Lower lobe of right lung (tissue), 2 donors: ENCODE measurements around the gene CKAP4. TPM values are rescaled to one million over a fixed set of nuclear protein-coding genes. Genes with fewer than 3 reads are reported as not detected.

Experiments
- ATAC-seq, 2 donors: fragments of 200-7000 bp; cut with Tn5 transposase; one replicate each; pipeline ENCODE4 v1.9.1; 2020 to 2022; ENCODE audit warnings: mild to moderate bottlenecking in 2 of 2, moderate library complexity in 2 of 2
- DNase-seq: peaks from one replicate; pipeline ENCODE4 v3.0.0-alpha.2; 2020
- H3K27ac ChIP-seq: fragments of 200-600 bp; one replicate; pipeline ENCODE4 v1.8.0; 2022
- H3K27me3 ChIP-seq: fragments of 200-600 bp; one replicate; pipeline ENCODE4 v1.8.0; 2022; ENCODE audit warnings: low read depth
- H3K36me3 ChIP-seq: fragments of 200-600 bp; one replicate; pipeline ENCODE4 v1.8.0; 2022; ENCODE audit warnings: mild to moderate bottlenecking
- H3K4me1 ChIP-seq: fragments of 200-600 bp; one replicate; pipeline ENCODE4 v1.8.0; 2022
- H3K4me3 ChIP-seq: fragments of 200-600 bp; one replicate; pipeline ENCODE4 v1.8.0; 2022; ENCODE audit warnings: mild to moderate bottlenecking
- H3K9me3 ChIP-seq: fragments of 200-600 bp; one replicate; pipeline ENCODE4 v1.8.0; 2022
- intact Hi-C: fragments of 100-400 bp; cut with DNase I; formaldehyde crosslinking; loops from one replicate; pipeline ENCODE4 v1.11.0; 2022
- total RNA-seq: library from RNA; stranded (reverse); fragmentation: NEBNext Ultra II Directional; extraction: Animal tissue kit (Norgen Biotek cat#: 25700); gene quantifications from one replicate; pipeline ENCODE4 v1.2.1, GENCODE V29; 2021
- TF ChIP-seq, protein P1 (sequence below): fragments of 200-600 bp; IDR thresholded peaks from one replicate; pipeline ENCODE4 v1.8.0; 2022; ENCODE audit warnings: antibody characterized with exemption, mild to moderate bottlenecking
- donor health status: DM: no; HTN: yes; CAD: no; lungs with severe emphysema.

CKAP4 gene
- total RNA-seq, 1 donor from 2014 or later: 32.2 TPM

DNA sequence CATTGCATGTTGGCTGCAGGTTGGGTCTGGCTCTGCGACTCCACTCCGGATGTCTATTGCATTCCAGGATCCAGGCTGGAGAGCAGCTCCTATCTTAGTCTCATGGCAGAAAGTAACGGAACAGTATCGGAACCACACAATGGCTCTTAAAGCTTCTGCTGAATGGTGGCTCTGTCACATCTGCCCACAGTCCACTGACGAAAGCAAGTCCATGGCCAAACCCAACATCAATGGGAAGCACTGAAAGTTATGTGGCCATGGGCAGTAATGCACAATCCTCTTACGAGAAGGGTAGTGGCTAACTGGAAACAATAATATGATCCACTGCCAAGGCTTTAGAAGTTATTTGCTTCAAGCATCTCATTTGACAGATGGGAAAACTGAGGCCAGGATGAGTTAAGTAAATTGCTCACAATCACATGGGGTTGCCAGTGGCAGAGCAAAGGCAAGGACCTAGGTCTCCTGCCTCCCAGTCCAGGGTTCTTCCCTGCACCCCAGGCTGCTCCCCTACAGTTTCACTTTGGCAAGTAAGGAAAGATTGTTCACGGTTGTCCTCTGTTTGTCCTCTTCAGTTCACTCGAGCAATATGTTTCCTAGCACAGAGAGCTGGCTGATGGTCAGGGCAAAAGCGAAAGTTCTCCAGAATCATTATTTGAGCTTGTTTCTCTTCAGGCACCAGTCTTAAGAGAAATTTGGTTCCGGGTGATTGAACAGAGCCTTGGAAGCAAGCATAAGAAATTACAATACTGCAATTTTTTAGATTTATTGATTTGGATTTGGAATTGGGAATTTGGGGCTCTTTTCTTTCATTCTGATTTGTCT lies 54.2 kb downstream of the CKAP4 start:
- TF ChIP-seq, protein P1, sequence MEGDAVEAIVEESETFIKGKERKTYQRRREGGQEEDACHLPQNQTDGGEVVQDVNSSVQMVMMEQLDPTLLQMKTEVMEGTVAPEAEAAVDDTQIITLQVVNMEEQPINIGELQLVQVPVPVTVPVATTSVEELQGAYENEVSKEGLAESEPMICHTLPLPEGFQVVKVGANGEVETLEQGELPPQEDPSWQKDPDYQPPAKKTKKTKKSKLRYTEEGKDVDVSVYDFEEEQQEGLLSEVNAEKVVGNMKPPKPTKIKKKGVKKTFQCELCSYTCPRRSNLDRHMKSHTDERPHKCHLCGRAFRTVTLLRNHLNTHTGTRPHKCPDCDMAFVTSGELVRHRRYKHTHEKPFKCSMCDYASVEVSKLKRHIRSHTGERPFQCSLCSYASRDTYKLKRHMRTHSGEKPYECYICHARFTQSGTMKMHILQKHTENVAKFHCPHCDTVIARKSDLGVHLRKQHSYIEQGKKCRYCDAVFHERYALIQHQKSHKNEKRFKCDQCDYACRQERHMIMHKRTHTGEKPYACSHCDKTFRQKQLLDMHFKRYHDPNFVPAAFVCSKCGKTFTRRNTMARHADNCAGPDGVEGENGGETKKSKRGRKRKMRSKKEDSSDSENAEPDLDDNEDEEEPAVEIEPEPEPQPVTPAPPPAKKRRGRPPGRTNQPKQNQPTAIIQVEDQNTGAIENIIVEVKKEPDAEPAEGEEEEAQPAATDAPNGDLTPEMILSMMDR: no peak
- Histone ChIP-seq H3K27ac (no peak overlapping the region), H3K9me3 (no peaks in the 10 kb centered on the region), H3K4me3 (no peak overlapping the region), H3K4me1 (no peaks in the 10 kb centered on the region), H3K27me3 (no peaks in the 10 kb centered on the region), H3K36me3 (no peaks in the 10 kb centered on the region)
- intact Hi-C loops: no loop called here
- ATAC-seq (no peak), DNase-seq (no peak)

DNA sequence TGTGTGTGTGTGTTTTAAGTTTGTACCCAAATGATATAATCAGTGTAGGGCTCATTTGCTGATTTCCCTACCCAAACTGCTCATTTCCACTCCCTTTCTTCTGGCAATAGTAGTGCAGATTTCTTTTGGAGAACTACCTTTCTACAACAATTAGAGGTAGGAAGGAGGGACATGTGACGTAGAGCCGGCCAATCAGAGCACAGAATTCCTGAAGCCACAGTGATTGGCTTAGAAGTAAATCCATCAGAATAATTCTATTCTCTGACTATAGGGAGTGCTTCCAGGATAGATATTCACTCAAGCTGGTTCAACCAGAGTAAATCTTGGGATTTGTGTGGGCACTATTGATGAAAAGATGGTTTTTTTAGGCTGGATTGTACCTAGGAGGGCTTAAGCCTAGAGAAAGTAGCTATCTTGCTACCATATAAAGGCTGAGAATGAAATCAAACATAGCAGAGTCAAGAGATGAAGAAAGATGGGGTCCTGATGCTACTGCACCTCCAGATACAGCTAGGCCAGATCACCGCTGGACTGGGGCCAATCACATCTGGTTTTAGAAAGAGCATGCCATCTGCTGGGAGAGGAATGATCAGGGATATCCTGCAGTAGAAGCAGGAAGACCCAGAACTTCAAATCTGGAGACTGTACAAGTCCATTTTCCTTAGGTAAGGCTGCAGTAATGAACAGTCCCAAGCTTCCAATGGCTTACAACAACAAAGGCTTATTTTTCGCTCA lies 55.0 kb downstream of the CKAP4 start:
- TF ChIP-seq, protein P1: no peak
- no peak overlapping the region for H3K27ac ChIP-seq

DNA sequence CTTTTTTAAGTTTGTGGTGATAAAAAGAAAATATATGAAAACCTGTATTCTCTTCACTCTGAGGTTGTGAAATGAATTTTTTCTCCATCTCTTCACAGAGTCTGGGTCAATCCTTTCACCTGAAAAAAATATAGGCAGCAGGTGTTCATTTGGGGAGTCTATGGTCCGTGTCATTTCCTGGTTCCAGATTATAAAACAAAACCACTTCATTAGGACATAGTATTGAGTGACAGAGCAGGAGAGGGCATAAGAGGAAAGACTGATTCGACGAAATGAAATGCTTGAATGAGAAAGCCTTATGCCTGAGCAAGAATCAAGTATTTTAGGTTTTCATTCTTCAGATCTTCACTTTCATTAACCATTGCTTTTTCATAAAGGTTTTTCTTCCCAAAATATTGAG lies 57.2 kb downstream of the CKAP4 start:
- Histone ChIP-seq H3K4me3 (no peak overlapping the region), H3K4me1 (no peaks in the 10 kb centered on the region), H3K27me3 (no peaks in the 10 kb centered on the region), H3K27ac (no peak overlapping the region), H3K36me3 (no peaks in the 10 kb centered on the region), H3K9me3 (no peaks in the 10 kb centered on the region)
- no peak for ATAC-seq
- DNase-seq: no peak
- intact Hi-C loops: no loop called here
- TF ChIP-seq, protein P1: no peak

More for the DNA sequence above, 55.0 kb downstream of the CKAP4 start:
- Histone ChIP-seq H3K27me3 (no peaks in the 10 kb centered on the region), H3K9me3 (no peaks in the 10 kb centered on the region), H3K4me1 (no peaks in the 10 kb centered on the region), H3K36me3 (no peaks in the 10 kb centered on the region), H3K4me3 (no peak overlapping the region)
- no peak for DNase-seq
- intact Hi-C loops: no loop called here
- ATAC-seq: no peak

DNA sequence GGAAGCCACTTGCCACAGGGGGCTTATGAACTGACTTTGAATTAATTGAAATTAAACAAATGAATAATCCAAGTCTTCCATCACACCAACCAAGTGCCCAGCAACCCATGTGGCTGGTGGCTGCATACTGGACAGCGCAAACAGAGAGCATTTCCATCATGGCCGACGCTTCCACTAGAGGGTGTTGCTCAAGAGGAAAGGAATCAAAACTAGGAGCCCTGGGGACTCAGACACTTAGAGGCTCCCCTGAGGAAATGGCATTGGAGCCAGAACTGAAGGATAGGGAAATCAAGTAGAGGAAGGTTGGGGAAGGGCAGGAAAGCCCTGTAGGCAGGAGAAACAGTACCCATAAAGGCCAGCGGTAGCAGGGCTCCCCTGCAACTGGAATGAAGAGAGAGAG lies 58.5 kb downstream of the CKAP4 start:
- ATAC-seq (no peak), DNase-seq (no peak)
- Histone ChIP-seq H3K36me3 (no peaks in the 10 kb centered on the region), H3K4me1 (no peaks in the 10 kb centered on the region), H3K4me3 (no peak overlapping the region), H3K9me3 (no peaks in the 10 kb centered on the region), H3K27ac (no peak overlapping the region), H3K27me3 (no peaks in the 10 kb centered on the region)
- intact Hi-C loops: no loop called here
- TF ChIP-seq, protein P1: no peak

DNA sequence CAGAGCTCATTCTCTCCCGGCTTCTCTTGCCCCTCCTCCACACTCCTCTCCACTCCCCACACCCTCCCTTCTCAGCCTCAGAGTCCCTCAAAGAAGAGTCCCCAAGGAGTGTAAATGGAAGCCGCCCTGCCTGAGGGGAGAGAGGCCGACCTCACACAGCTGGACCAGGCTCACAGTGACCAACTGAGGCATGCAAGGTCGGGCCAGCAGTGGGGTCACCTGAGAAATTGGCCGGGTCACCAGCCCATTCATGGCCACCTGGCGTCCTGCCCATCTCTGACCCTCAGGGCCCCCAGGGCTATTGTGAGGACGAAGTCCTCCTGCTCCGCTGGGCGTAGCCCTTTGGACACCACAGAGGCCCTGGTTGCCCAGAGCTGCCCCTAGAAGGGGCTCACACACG lies 59.6 kb downstream of the CKAP4 start:
- TF ChIP-seq, protein P1: no peak
- no peaks in the 10 kb centered on the region for H3K36me3 ChIP-seq
- H3K9me3 ChIP-seq: no peaks in the 10 kb centered on the region
- no peak for DNase-seq
- no peak overlapping the region for H3K27ac ChIP-seq
- H3K4me3 ChIP-seq: no peak overlapping the region
- no peak for ATAC-seq
- intact Hi-C loops: no loop called here
- no peaks in the 10 kb centered on the region for H3K4me1 ChIP-seq
- H3K27me3 ChIP-seq: no peaks in the 10 kb centered on the region

Other genes starting within 250 kb of the CKAP4 start
- gene NUAK1, start 109.1 kb downstream of the CKAP4 start, total RNA-seq: 17.5 TPM
- gene TCP11L2, start 54.7 kb upstream of the CKAP4 start, total RNA-seq: 56.1 TPM
- 9.6 TPM for gene POLR3B, start 109.7 kb upstream of the CKAP4 start, total RNA-seq